K562 (cell line): ENCODE results near the gene CRYBA4. TPM values are rescaled to one million over a fixed set of nuclear protein-coding genes. Genes with fewer than 3 reads are reported as not detected.

Source experiments
- BCOR ChIP-seq: fragments of 450-650 bp; IDR thresholded peaks from 2 replicates; pipeline ENCODE4 v1.6.1; 2016
- BDP1 ChIP-seq: IDR thresholded peaks from 3 replicates; pipeline ENCODE4 v1.6.1; 2011; ENCODE audit not compliant: insufficient read length, insufficient read depth
- BRF2 ChIP-seq: IDR thresholded peaks from 3 replicates; pipeline ENCODE4 v1.6.1; 2011; ENCODE audit warnings: borderline replicate concordance, mild to moderate bottlenecking; ENCODE audit not compliant: insufficient read length, insufficient read depth
- C11orf30 ChIP-seq: fragments of 450-650 bp; IDR thresholded peaks from 2 replicates; pipeline ENCODE4 v1.6.1; 2016; ENCODE audit warnings: low read depth, mild to moderate bottlenecking
- DIDO1 ChIP-seq: fragments of 450-650 bp; IDR thresholded peaks from 2 replicates; pipeline ENCODE4 v1.6.1; 2016; ENCODE audit warnings: low read depth, missing biosample characterization, missing genetic modification characterization
- ETV1 ChIP-seq: fragments of 450-650 bp; conservative IDR thresholded peaks from 2 replicates; pipeline ENCODE4 v1.6.1; 2016; ENCODE audit warnings: missing genetic modification characterization, control low read depth, low read depth, missing compliant biosample characterization
- MECOM ChIP-seq: fragments of 250-450 bp; sonication (Bioruptor Pico); IDR thresholded peaks from 2 replicates; pipeline ENCODE4 v1.8.0; 2022; ENCODE audit warnings: inconsistent platforms
- MTA3 ChIP-seq: fragments of 450-650 bp; formaldehyde crosslinking; IDR thresholded peaks from 2 replicates; pipeline ENCODE4 v1.6.1; 2017; ENCODE audit warnings: mild to moderate bottlenecking, borderline replicate concordance
- NCOA2 ChIP-seq, 2 experiments: fragments of 450-650 bp; IDR thresholded peaks; 2 replicates each; pipeline ENCODE4 v1.6.1; 2018; ENCODE audit warnings: mild to moderate bottlenecking in 2 of 2, moderate library complexity in 1 of 2; ENCODE audit not compliant: partially characterized antibody in 2 of 2
- PATZ1 ChIP-seq: fragments of 250-450 bp; sonication (Bioruptor Pico); IDR thresholded peaks from 2 replicates; pipeline ENCODE4 v1.5.0; 2020; ENCODE audit warnings: mild to moderate bottlenecking, borderline replicate concordance
- PTBP1 ChIP-seq: fragments of 200-400 bp; formaldehyde crosslinking; IDR thresholded peaks from 2 replicates; pipeline ENCODE4 v1.6.1; 2017; ENCODE audit warnings: low read depth, low read length
- RBM17 ChIP-seq: fragments of 200-400 bp; formaldehyde crosslinking; IDR thresholded peaks from 2 replicates; pipeline ENCODE4 v1.6.1; 2017; ENCODE audit warnings: low read depth, mild to moderate bottlenecking, low read length, borderline replicate concordance
- RBM25 ChIP-seq: fragments of 200-400 bp; formaldehyde crosslinking; IDR thresholded peaks from 2 replicates; pipeline ENCODE4 v1.6.1; 2018; ENCODE audit warnings: low read length, low read depth, moderate library complexity; ENCODE audit not compliant: severe bottlenecking
- RCOR1 ChIP-seq, 2 experiments: IDR thresholded peaks; 2 replicates each; pipeline ENCODE4 v1.6.1; 2012; ENCODE audit warnings: low read depth in 2 of 2, low read length in 2 of 2, borderline replicate concordance in 1 of 2, improper control_type of control experiment in 1 of 2
- SAFB ChIP-seq: fragments of 200-400 bp; formaldehyde crosslinking; IDR thresholded peaks from 2 replicates; pipeline ENCODE4 v1.6.1; 2017; ENCODE audit warnings: low read depth, low read length, borderline replicate concordance
- SOX6 ChIP-seq: fragments of 450-650 bp; IDR thresholded peaks from 2 replicates; pipeline ENCODE4 v1.6.1; 2014; ENCODE audit warnings: mild to moderate bottlenecking
- TAF1 ChIP-seq: IDR thresholded peaks from 2 replicates; pipeline ENCODE4 v1.6.1; 2011; ENCODE audit warnings: mild to moderate bottlenecking, low read length, moderate library complexity; ENCODE audit not compliant: insufficient read depth, control insufficient read depth, severe bottlenecking; ENCODE audit errors: extremely low read depth
- XRCC4 ChIP-seq: IDR thresholded peaks from one replicate; pipeline ENCODE4 v1.6.1; 2011; ENCODE audit not compliant: insufficient read depth, insufficient read length; ENCODE audit errors: extremely low read depth
- ZBTB9 ChIP-seq: fragments of 450-650 bp; formaldehyde crosslinking; IDR thresholded peaks from 2 replicates; pipeline ENCODE4 v1.4.0; 2020; ENCODE audit warnings: mild to moderate bottlenecking, moderate library complexity
- ZFP36 ChIP-seq: fragments of 150-350 bp; IDR thresholded peaks from 2 replicates; pipeline ENCODE4 v1.6.1; 2018; ENCODE audit warnings: low read length, low read depth; ENCODE audit not compliant: partially characterized antibody
- ZNF133 ChIP-seq: fragments of 250-450 bp; sonication (Bioruptor Pico); IDR thresholded peaks from 2 replicates; pipeline ENCODE4 v1.4.0; 2020; ENCODE audit warnings: mild to moderate bottlenecking
- ZNF143 ChIP-seq: sonication (generic); formaldehyde crosslinking; IDR thresholded peaks from 2 replicates; pipeline ENCODE4 v1.9.0; 2022; ENCODE audit warnings: mild to moderate bottlenecking, missing genetic modification reagents
- ZNF280A ChIP-seq: fragments of 450-650 bp; IDR thresholded peaks from 2 replicates; pipeline ENCODE4 v1.6.1; 2018; ENCODE audit warnings: mild to moderate bottlenecking, low read depth; ENCODE audit not compliant: partially characterized antibody
- ZNF551 ChIP-seq: fragments of 250-450 bp; sonication (Bioruptor Pico); IDR thresholded peaks from 2 replicates; pipeline ENCODE4 v1.5.0; 2021; ENCODE audit warnings: mild to moderate bottlenecking, moderate library complexity
- polyA plus RNA-seq, 8 experiments: library from polyadenylated mRNA; depleted of rRNA in 4 of 8; stranded (reverse) in 5 of 8; unstranded in 3 of 8; fragments of >200 nt; fragmentation: Nextera tagmentation in 2 of 8; fragmentation: Illumina TruSeq in 1 of 8; extraction: Ambion mirVana in 2 of 8; extraction: Trizol in 1 of 8; gene quantifications; 2 replicates each; pipeline versions ENCODE4 v1.2.1 to v1.2.3, GENCODE V29; 2011 to 2014; ENCODE audit warnings: inconsistent platforms in 1 of 8, missing spikeins in 1 of 8
- total RNA-seq, 7 experiments: library from RNA; depleted of rRNA in 6 of 7; stranded (reverse); fragments of >200 nt in 6 of 7; fragmentation: Illumina TruSeq in 2 of 7; extraction: Trizol in 2 of 7; gene quantifications; 2 replicates each; pipeline versions ENCODE4 v1.2.1 to v1.2.3, GENCODE V29; 2011 to 2021; ENCODE audit warnings: low replicate concordance in 1 of 7

The CRYBA4 gene
- total and polyA plus RNA-seq, 9 of the 15 experiments (the other 6 are each of a cell fraction or from before 2014, with no cell fraction given) = 0.59 to 3.3 (median 1.6) TPM

GRCh38 chr22:26584010-26584409, 37.8 kb upstream of the CRYBA4 start (continued):
- no peak for TF ChIP-seq BRF2
- TF ChIP-seq PATZ1 (CRISPR knock-in tag) = no peak
- TF ChIP-seq ZBTB9 (CRISPR knock-in tag) = no peak
- TF ChIP-seq ZNF280A = no peak
- TF ChIP-seq NCOA2 (IDR thresholded peaks at IDR 0.05; ENCODE audit: partially characterized antibody in 2 of 2) = no peak
- TF ChIP-seq TAF1 = no peak
- no peak for TF ChIP-seq MECOM
- peak; percentile 75; the same call in 1 of the 2 replicates for TF ChIP-seq PTBP1
- TF ChIP-seq ZNF143 (CRISPR knock-in tag) = no peak
- TF ChIP-seq RBM25 = peak; percentile 66
- TF ChIP-seq BDP1 = no peak
- TF ChIP-seq ZNF551 = no peak
- peak; percentile 86 for TF ChIP-seq ZFP36
- no peak for TF ChIP-seq ZNF133 (CRISPR knock-in tag)
- peak in 1 of 2 experiments; percentile 53; a peak in 2 of 4 replicates for TF ChIP-seq RCOR1 (IDR thresholded peaks at IDR 0.05; ENCODE audit: borderline replicate concordance in 1 of 2, low read depth in 2 of 2, low read length in 2 of 2)
- no peak for TF ChIP-seq C11orf30
- TF ChIP-seq RBM17 = no peak
- no peak for TF ChIP-seq ETV1
- peak; percentile 88 for TF ChIP-seq BCOR
- TF ChIP-seq DIDO1 (tag) = no peak
- TF ChIP-seq XRCC4 = no peak
- TF ChIP-seq MTA3 = no peak
- no peak for TF ChIP-seq SAFB
- TF ChIP-seq SOX6 = no peak
